Fibroblast of mammary gland (primary cell): ENCODE data around the gene FUT8.
A peak's percentile ranks its signal among the peaks of the same experiment; 100 is the strongest.

Experiments used
- DNase-seq: peaks from one replicate; pipeline ENCODE4 v3.0.0-alpha.2; 2010; ENCODE audit warnings: low read depth
- H3K4me3 ChIP-seq: 2 replicates; pipeline ENCODE4 v1.5.1; 2011; ENCODE audit warnings: low read depth, mild to moderate bottlenecking, low read length, moderate library complexity; ENCODE audit not compliant: control insufficient read depth
- CTCF ChIP-seq: conservative IDR thresholded peaks from 2 replicates; pipeline ENCODE4 v1.5.1; 2011; ENCODE audit warnings: low read depth, low read length, inconsistent platforms; ENCODE audit not compliant: control insufficient read depth, insufficient read depth

Gene FUT8

DNA sequence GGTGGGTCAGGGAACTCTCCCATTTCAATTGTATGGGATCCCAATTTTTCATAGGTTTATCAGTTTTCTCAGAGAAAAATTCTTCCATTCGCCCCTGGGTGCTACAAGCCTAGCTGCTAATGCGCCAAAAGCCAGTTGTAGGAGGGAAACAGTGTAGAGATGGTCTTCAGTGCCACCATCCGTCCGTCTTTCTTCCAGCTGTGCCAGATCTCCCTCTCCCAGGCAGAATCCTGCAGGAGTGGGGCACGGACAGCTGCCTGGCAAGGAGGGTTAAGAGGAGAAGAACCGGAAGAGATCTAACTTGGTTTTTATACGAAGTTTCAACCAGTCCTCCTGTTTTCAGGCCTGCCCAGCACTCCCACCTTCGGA, 38.9 kb upstream of the FUT8 start:
- DNase-seq = no peak
- no peak for TF ChIP-seq CTCF
- no peak overlapping the region for H3K4me3 ChIP-seq

DNA sequence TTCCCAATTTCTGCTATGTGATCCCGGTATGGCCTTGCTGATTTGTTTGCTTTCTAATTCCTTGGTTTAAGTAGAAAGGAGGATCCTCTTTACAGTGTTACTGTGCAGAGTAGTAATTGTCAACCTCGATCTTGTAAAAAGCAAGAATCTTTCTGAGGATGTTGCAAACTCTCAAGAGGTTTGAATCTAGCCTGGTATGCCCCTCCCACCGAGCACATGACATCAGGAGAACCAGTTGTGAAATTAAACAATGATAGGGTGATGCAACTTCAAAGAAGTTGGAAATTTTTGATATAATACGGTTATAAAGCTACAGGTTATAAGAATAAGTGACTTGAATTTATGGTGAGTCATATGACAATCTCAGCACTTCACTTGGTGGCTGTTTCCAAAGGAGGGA, 35.0 kb upstream of the FUT8 start:
- peak; percentile 70 for DNase-seq
- no peak for TF ChIP-seq CTCF
- no peak overlapping the region for H3K4me3 ChIP-seq

GRCh38 chr14:65382586-65382985, 29.9 kb upstream of the FUT8 start:
- no peak overlapping the region for H3K4me3 ChIP-seq
- no peak for DNase-seq
- TF ChIP-seq CTCF = no peak

- no peak for TF ChIP-seq CTCF
- no peak for DNase-seq
- no peak overlapping the region for H3K4me3 ChIP-seq
These were observed 25.4 kb upstream of the FUT8 start for GRCh38 chr14:65387171-65387570.

DNA sequence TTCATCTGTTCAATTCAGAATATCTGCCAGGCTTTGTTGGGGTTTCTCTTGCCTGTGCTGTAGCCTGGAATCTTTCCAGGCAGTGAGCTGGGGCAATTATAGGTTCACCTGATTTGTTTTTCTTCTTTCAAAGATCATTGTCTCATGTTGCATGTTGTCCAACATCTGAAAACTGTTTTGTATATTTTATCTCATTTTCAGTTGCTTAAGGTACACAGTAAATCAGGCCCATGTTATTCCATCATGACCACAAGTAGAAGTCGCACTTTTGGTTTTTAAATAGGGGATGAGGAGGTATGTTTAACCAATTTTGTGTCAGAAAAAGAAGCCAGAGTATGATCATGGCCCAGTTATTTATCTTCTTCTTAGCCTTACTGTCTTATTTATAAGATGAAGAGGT, 24.9 kb upstream of the FUT8 start:
- no peak overlapping the region for H3K4me3 ChIP-seq
- no peak for TF ChIP-seq CTCF
- no peak for DNase-seq

- H3K4me3 ChIP-seq = no peak overlapping the region
- no peak for TF ChIP-seq CTCF
These were observed 20.2 kb upstream of the FUT8 start for GRCh38 chr14:65392296-65392695.

More at GRCh38 chr14:65392296-65392695, 20.2 kb upstream of the FUT8 start:
- no peak for DNase-seq
